Measurements from ENCODE around the gene MEF2A.

GRCh38 chr15:99590913-99591646 lies 25.3 kb downstream of the MEF2A start:
- TF ChIP-seq EZH2 (IDR thresholded peaks at IDR 0.05; ENCODE audit: borderline replicate concordance, low read length): no peak
- no peak for TF ChIP-seq CTCF (conservative IDR thresholded peaks at IDR 0.05 in 1 of 2, IDR thresholded peaks at IDR 0.05 in 1 of 2; ENCODE audit: extremely low read depth in 1 of 2, insufficient read depth in 1 of 2, low read depth in 1 of 2, low read length in 2 of 2)

Measured in mammary epithelial cell (primary cell).